Right ventricle myocardium inferior (tissue), 1 donor: ENCODE data around the gene RPTOR. TPM values are rescaled to one million over a fixed set of nuclear protein-coding genes. Genes with fewer than 3 reads are reported as not detected.

Experiments used
- ATAC-seq: fragments of 200-7000 bp; cut with Tn5 transposase; one replicate; pipeline ENCODE4 v1.9.1; 2020; ENCODE audit warnings: mild to moderate bottlenecking, moderate library complexity
- DNase-seq: peaks from one replicate; pipeline ENCODE4 v3.0.0; 2021; ENCODE audit errors: missing footprints
- intact Hi-C: fragments of 100-400 bp; cut with DNase I; formaldehyde crosslinking; loops from one replicate; pipeline ENCODE4 v1.11.0; 2022
- total RNA-seq: library from RNA; stranded (reverse); fragmentation: NEBNext Ultra II Directional; extraction: Animal tissue kit (Norgen Biotek cat#: 25700); gene quantifications from one replicate; pipeline ENCODE4 v1.2.1, GENCODE V29; 2021
- donor health status: DM: no; HTN: yes; CAD: no; lungs with severe emphysema.

Gene RPTOR
- total RNA-seq, 1 donor from 2014 or later, result 18.8 TPM

GRCh38 chr17:80989586-80989913 lies 444.9 kb downstream of the RPTOR start:
- peak; percentile 23 for DNase-seq
- no peak for ATAC-seq
- intact Hi-C loops, result no loop called here

DNA sequence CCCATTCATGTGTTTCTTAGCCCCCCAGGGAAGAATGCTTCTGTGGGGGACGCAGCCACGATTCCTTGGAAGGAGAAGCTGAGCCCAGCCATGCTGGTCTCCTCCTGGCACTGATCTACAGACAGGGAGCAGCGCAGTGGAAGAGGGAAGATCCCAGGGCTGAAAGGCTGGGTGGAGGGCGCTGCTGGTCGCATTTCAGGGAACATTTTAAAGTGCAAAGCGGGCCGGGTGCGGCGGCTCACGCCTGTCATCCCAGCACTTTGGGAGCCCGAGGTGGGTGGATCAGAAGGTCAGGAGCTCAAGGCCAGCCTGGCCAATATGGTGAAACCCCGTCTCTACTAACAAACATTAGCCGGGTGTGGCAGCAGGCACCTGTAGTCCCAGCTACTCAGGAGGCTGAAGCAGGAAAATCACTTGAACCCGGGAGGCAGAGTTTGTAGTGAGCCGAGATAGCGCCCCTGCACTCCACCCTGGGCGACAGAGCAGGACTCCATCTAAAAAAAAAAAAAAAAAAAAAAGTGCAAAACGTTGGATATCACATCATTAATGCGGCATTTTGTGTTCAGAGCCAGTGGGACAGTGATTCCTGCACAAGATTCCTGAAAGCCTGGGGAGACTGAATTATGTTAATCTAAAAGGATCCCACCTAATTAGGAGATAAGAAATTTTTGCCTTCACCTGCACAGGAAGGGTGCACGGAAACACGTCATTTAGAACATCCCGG lies 446.4 kb downstream of the RPTOR start:
- intact Hi-C loops, result no loop called here
- no peak for DNase-seq
- ATAC-seq, result no peak

GRCh38 chr17:80991645-80992076 lies 447.0 kb downstream of the RPTOR start, which contains the start of gene CHMP6:
TSS of gene CHMP6 (plus strand) at chr17:80991841. CDS start at chr17:80991919, 78 bp downstream.
- intact Hi-C loops, result no loop called here
- ATAC-seq (peak; percentile 61), DNase-seq (peak; percentile 93)

- ATAC-seq (no peak), DNase-seq (no peak)
- intact Hi-C loops, result no loop called here
Measured at GRCh38 chr17:80992077-80992947, 447.7 kb downstream of the RPTOR start.

DNA sequence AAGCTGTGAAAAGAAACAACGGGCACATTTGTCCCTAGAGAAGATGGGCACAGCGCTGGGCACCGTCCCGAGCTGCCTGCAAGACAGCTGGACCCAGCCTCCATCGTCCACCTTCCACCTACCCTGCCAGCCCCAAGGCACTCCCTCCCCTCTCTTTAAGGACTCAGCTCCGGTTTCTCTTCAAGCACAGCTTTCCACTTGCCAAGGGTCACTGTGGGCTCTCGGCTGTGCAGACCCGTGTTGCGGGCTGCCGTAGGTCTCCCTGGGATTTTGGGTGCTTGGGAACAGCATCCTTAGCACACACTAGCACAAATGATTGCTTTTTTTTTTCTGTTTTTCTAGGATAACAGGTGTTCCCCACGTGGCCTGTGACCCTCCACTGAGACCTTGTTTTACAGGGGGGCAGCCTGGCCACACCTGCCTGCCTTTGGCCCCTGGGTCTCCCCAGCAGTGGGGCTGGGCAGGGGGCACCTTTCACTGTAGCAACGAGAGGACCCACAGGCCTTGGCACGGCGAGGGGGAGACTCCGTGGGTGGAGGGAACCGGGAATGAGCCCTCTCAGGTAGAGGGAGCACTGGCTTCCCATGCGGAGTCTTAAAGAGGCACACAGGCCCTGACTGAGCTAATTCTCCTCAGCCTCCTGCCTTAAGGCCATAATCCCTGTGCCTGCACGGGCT lies 448.4 kb downstream of the RPTOR start:
- intact Hi-C loops, result no loop called here
- DNase-seq (no peak), ATAC-seq (no peak)

DNA sequence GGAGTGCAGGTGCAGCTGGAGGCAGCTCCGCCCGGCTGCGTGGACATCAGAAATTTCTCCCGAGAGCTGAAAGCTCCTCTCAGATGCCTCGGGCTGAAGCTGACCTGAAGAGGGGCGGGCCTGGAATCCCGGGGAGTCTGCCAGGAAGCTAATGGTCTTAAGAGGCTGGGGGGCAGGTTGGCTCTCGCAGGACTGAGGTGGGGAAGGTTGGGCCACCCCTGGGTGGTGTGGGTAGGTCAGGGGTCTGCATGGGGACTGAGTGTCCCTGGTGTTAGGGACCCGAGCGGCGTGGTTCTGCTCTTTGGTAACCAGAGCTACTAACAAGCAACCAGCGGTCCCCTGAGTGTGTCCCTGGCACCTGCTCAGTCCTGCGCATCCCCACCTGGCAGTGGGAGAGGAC lies 450.5 kb downstream of the RPTOR start:
- ATAC-seq, result no peak
- intact Hi-C loops, result no loop called here
- DNase-seq, result no peak

- no peak for DNase-seq
- intact Hi-C loops, result no loop called here
- no peak for ATAC-seq
Measured at GRCh38 chr17:80996422-80997305, 452.0 kb downstream of the RPTOR start.

GRCh38 chr17:80997424-80998117 lies 452.9 kb downstream of the RPTOR start:
- no peak for DNase-seq
- ATAC-seq, result no peak
- intact Hi-C loops, result no loop called here

DNA sequence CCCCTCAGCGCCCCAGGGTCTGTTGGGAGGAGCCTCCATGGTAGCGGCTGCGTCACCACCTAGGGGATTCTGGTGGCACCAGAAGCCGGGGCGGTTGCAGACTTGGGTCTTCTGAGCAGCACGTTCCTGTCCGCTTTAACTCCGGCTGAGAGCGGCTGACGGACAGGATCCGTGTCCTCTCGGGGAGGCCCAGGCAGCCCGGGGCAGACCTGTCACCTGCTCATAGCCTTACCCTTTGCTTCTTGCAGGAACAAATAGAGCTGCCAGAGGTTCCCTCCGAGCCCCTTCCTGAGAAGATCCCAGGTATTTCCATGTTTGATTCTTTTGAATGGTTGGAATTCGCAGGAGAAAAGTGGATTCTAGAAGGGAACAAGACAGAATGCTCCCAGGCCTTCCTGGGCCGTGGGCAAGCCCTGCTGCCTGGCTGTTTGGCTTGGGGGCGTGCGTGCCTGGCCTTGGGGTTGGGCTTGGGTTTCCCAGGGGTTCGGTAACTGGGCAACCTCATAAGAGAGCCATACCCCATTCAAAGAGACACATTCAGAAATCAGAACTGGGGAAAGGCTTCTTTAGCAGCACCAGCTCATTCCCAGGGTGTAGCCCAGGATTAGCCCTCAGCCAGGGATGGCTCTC lies 453.6 kb downstream of the RPTOR start:
- intact Hi-C loops, result no loop called here
- DNase-seq, result no peak
- no peak for ATAC-seq

- DNase-seq (peak; percentile 60), ATAC-seq (no peak)
- intact Hi-C loops, result no loop called here
Measured at GRCh38 chr17:80998748-80999535, 454.3 kb downstream of the RPTOR start.

GRCh38 chr17:80999536-81000333 lies 455.1 kb downstream of the RPTOR start:
- intact Hi-C loops, result no loop called here
- ATAC-seq (no peak), DNase-seq (peak; percentile 62)

- DNase-seq (no peak), ATAC-seq (no peak)
- intact Hi-C loops, result no loop called here
Measured at GRCh38 chr17:81000334-81000630, 455.6 kb downstream of the RPTOR start.

- DNase-seq, result peak; percentile 66
- peak; percentile 32 for ATAC-seq
- intact Hi-C loops, result no loop called here
Measured at GRCh38 chr17:81000631-81001357, 456.2 kb downstream of the RPTOR start.

DNA sequence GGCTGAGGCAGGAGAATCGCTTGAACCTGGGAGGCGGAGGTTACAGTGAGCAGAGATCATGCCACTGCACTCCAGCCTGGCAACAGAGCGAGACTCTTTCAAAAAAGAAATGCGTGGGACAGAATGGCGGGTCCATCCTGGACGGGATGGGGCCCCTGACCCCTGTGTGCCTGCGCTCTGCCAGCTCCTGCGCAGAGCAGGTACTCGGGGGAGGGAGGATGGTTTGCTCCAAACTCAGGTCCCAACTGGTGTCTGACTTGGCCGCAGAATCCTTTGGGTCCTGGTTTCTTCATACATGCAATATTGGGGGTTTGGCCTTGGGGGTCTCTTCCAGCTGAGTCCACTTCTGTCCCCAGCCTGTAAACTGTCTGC lies 457.4 kb downstream of the RPTOR start:
- intact Hi-C loops, result no loop called here
- DNase-seq, result no peak
- ATAC-seq, result no peak

DNA sequence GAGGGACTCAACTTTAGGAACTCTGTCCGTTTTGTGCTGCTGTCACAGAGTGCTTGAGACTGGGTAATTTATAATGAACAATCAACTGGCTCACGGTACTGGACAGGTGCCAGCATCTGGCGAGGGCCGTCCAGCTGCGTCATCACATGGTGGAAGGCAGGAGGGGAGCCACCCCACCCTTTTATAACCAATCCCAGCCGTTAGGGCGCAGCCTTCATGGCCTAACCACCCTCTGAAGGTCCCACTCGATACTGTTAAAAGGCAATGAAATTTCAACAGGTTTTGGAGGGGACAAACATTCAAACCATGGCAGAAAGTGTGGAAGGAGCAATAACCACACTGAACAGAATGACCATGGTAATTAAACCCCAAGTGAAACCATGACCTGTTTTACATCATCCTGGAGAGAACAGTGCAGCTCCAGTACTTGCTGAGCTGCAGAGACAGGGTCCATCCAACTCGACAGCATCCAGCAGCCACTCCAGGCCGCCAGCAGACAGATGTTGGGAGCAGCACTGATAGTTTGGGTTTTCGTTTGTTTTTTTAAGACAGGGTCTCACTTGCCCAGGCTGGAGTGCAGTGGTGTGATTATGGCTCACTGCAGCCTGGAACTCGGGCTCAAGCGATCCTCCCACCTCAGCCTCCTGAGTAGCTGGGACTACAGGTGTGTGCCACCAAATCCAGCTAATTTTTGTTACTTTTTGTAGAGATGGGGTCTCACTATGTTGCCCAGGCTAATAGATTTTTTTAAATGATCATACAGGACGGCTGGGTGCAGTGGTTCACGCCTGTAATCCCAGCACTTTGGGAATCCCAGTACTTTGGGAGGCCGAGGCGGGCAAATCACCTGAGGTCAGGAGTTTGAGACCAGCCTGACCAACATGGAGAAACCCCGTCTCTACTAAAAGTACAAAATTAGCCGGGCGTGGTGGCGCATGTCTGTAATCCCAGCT lies 458.0 kb downstream of the RPTOR start:
- intact Hi-C loops, result no loop called here
- DNase-seq (peak; percentile 69), ATAC-seq (peak; percentile 46)
